Measurements from ENCODE around the gene PCSK2. TPM values are rescaled to one million over a fixed set of nuclear protein-coding genes. Genes with fewer than 3 reads are reported as not detected.

Gene PCSK2
- total and polyA plus RNA-seq, 4 donors, result 0.08 to 0.14 (median 0.09) TPM; not detected in 1

GRCh38 chr20:17471606-17472187 is 244.9 kb downstream of the PCSK2 start:
- Histone ChIP-seq H3K9me3 (ENCODE audit: control insufficient read depth in 4 of 4, low read length in 3 of 4) (no peaks in the 10 kb centered on the region), H3K36me3 (ENCODE audit: control insufficient read depth in 4 of 4, insufficient read depth in 3 of 4, low read depth in 1 of 4, low read length in 3 of 4) (no peaks in the 10 kb centered on the region), H3K9ac (ENCODE audit: low read depth in 1 of 2, low read length in 2 of 2) (no peak overlapping the region), H3K27me3 (ENCODE audit: control insufficient read depth in 4 of 4, insufficient read depth in 4 of 4, low read length in 3 of 4) (no peaks in the 10 kb centered on the region), H3K27ac (ENCODE audit: low read depth in 1 of 2, low read length in 2 of 2) (no peak overlapping the region), H3K4me3 (ENCODE audit: low read depth in 1 of 3, low read length in 3 of 3) (no peak overlapping the region), H3K4me1 (ENCODE audit: control insufficient read depth in 4 of 4, insufficient read depth in 4 of 4, low read length in 3 of 4) (no peaks in the 10 kb centered on the region)
- no peak for TF ChIP-seq NR2F2 (IDR thresholded peaks at IDR 0.05)
- TF ChIP-seq HNF4A (conservative IDR thresholded peaks at IDR 0.05), result no peak
- no peak for TF ChIP-seq HNF4G (IDR thresholded peaks at IDR 0.05)
- TF ChIP-seq YY1 (IDR thresholded peaks at IDR 0.05), result no peak
- TF ChIP-seq JUND (IDR thresholded peaks at IDR 0.05), result no peak
- TF ChIP-seq EGR1 (IDR thresholded peaks at IDR 0.05; ENCODE audit: low read depth in 2 of 2), result no peak
- TF ChIP-seq TAF1 (conservative IDR thresholded peaks at IDR 0.05), result no peak
- no peak for TF ChIP-seq RAD21 (IDR thresholded peaks at IDR 0.05)
- no peak for TF ChIP-seq ATF3 (IDR thresholded peaks at IDR 0.05)
- no peak for TF ChIP-seq SP1 (IDR thresholded peaks at IDR 0.05)
- TF ChIP-seq ZBTB33 (IDR thresholded peaks at IDR 0.05), result no peak
- TF ChIP-seq FOXA1 (IDR thresholded peaks at IDR 0.05), result no peak
- TF ChIP-seq CTCF (IDR thresholded peaks at IDR 0.05; ENCODE audit: low read depth, low read length, missing input control), result no peak
- TF ChIP-seq REST (IDR thresholded peaks at IDR 0.05), result no peak
- no peak for TF ChIP-seq RXRA (IDR thresholded peaks at IDR 0.05)
- no peak for TF ChIP-seq GABPA (IDR thresholded peaks at IDR 0.05 in 1 of 2, conservative IDR thresholded peaks at IDR 0.05 in 1 of 2)
- TF ChIP-seq MAX (IDR thresholded peaks at IDR 0.05), result no peak
- DNase-seq (ENCODE audit: low spot score), result no peak
- 85% methylated on average over 10 of the region's 10 CpGs for WGBS

Measured in liver (tissue), 9 donors.